Prostate gland (tissue), 2 donors: ENCODE measurements around the gene TOM1L2. TPM values are rescaled to one million over a fixed set of nuclear protein-coding genes. Genes with fewer than 3 reads are reported as not detected.

Experiments
- DNase-seq: peaks from one replicate; pipeline ENCODE4 v3.0.0-alpha.2; 2019; ENCODE audit warnings: low spot score
- H3K27ac ChIP-seq, 2 donors: fragments of 200-600 bp; sonication (generic); 2 replicates each; pipeline ENCODE4 v1.5.1; 2017 to 2019
- H3K27me3 ChIP-seq: fragments of 200-600 bp; sonication (generic); replicated peaks from 2 replicates; pipeline ENCODE4 v1.5.1; 2019; ENCODE audit not compliant: insufficient read depth
- H3K36me3 ChIP-seq, 2 donors: fragments of 200-600 bp; sonication (generic); 1 replicate in 1 of 2; 2 replicates in 1 of 2; pipeline versions ENCODE4 v1.5.1 to v1.8.1; 2017 to 2019
- H3K4me1 ChIP-seq: fragments of 200-600 bp; sonication (generic); replicated peaks from 2 replicates; pipeline ENCODE4 v1.5.1; 2019
- H3K4me3 ChIP-seq, 2 donors: fragments of 200-600 bp; sonication (generic); 2 replicates each; pipeline ENCODE4 v1.5.1; 2017 to 2019
- H3K9me3 ChIP-seq: fragments of 200-600 bp; sonication (generic); 2 replicates; pipeline ENCODE4 v1.5.1; 2017
- CTCF ChIP-seq, 4 experiments: fragments of 200-600 bp in 2 of 4; fragments of 450-650 bp in 2 of 4; sonication (generic) in 2 of 4; IDR thresholded peaks; 1 replicate in 3 of 4; 2 replicates in 1 of 4; pipeline ENCODE4 v1.5.1; 2016 to 2019; ENCODE audit warnings: antibody characterized with exemption in 4 of 4, mild to moderate bottlenecking in 2 of 4, moderate library complexity in 2 of 4
- POLR2A ChIP-seq: fragments of 450-650 bp; IDR thresholded peaks from one replicate; pipeline ENCODE4 v1.6.1; 2016; ENCODE audit warnings: antibody characterized with exemption, mild to moderate bottlenecking
- POLR2AphosphoS5 ChIP-seq: sonication (generic); formaldehyde crosslinking; IDR thresholded peaks from one replicate; pipeline ENCODE4 v1.6.1; 2017; ENCODE audit warnings: antibody characterized with exemption
- WGBS: methylation state at CpG from one replicate; pipeline ENCODE4 v1.1.5; 2018; 5-methylcytosine and 5-hydroxymethylcytosine counted together
- intact Hi-C: fragments of 100-400 bp; cut with DNase I; formaldehyde crosslinking; loops from one replicate; pipeline ENCODE4 v1.14.2; 2022
- total RNA-seq, 2 donors: library from RNA; depleted of rRNA; stranded (reverse); fragments of >200 nt; gene quantifications; one replicate each; pipeline ENCODE4 v1.1.0, GENCODE V29; 2016

Gene TOM1L2
- total RNA-seq, 2 donors from 2014 or later = 162 to 185 TPM

GRCh38 chr17:17872547-17873345 lies 99.5 kb downstream of the TOM1L2 start:
- TF ChIP-seq POLR2A = no peak
- no peak for TF ChIP-seq CTCF (IDR thresholded peaks at IDR 0.05)
- TF ChIP-seq POLR2AphosphoS5 = no peak
- Histone ChIP-seq H3K36me3 (no peaks in the 10 kb centered on the region), H3K4me1 (peaks cover 15% of the 10 kb centered on the region), H3K27ac (no peak overlapping the region), H3K4me3 (no peak overlapping the region), H3K9me3 (no peaks in the 10 kb centered on the region), H3K27me3 (no peaks in the 10 kb centered on the region)
- intact Hi-C loops = no loop called here
- no peak for DNase-seq
- 80% methylated on average over 9 of the region's 9 CpGs for WGBS

DNA sequence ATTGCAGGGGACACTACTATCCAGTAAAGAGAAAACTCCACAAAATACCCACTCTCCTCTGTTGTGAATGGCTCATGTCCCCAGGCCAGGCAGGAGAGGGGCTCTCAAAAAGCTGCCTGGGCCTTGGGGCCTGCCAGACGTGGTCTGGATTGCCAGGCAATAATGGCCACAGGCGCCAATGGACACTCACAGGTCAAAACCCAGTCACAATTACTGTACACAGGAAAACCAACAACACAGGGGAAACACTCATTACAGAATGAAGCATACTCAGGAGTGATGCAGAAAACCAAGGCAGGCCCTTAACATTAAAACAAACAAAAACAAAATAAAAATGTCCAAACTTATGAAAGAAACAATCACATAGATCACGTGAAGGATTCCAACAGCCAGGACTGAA lies 100.3 kb downstream of the TOM1L2 start:
- intact Hi-C loops = no loop called here
- peaks cover 10% of the 10 kb centered on the region for H3K4me1 ChIP-seq
- H3K36me3 ChIP-seq = peaks cover 0 to 4% of the 10 kb centered on the region in 2 donors
- WGBS = 79% methylated on average over 3 of the region's 3 CpGs
- no peaks in the 10 kb centered on the region for H3K27me3 ChIP-seq
- no peak for DNase-seq
- H3K4me3 ChIP-seq = no peak overlapping the region
- H3K9me3 ChIP-seq = no peaks in the 10 kb centered on the region
- TF ChIP-seq POLR2A (no peak), CTCF (IDR thresholded peaks at IDR 0.05) (no peak), POLR2AphosphoS5 (no peak)
- H3K27ac ChIP-seq = peak overlapping the region in 1 of 2 donors; percentile 26

DNA sequence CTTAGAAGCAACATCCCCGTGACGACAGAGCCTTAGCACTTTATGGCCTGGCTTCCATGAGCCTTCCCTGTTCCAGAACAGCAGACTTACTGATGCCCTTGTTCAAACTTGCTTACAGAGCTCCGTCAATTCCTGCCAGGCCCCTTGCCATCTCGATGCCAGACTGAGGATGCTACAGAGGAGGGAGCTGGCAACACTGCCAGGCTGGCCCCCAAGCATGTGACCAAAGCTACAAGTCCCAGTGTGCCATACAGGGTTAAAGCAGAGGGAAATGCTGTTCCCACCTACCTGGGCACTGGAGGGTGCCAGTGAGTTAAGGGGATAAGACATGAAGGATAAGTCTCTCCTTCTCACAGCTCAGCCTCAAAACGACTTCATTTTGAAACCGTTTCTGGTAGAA lies 102.0 kb downstream of the TOM1L2 start:
- intact Hi-C loops = no loop called here
- H3K27me3 ChIP-seq = no peaks in the 10 kb centered on the region
- H3K4me3 ChIP-seq = no peak overlapping the region
- TF ChIP-seq POLR2A (no peak), CTCF (IDR thresholded peaks at IDR 0.05) (no peak), POLR2AphosphoS5 (no peak)
- 50% methylated on average over 6 of the region's 6 CpGs for WGBS
- no peak for DNase-seq
- no peak overlapping the region for H3K27ac ChIP-seq
- H3K9me3 ChIP-seq = no peaks in the 10 kb centered on the region
- no peaks in the 10 kb centered on the region for H3K4me1 ChIP-seq
- peaks cover 0 to 4% of the 10 kb centered on the region in 2 donors for H3K36me3 ChIP-seq

DNA sequence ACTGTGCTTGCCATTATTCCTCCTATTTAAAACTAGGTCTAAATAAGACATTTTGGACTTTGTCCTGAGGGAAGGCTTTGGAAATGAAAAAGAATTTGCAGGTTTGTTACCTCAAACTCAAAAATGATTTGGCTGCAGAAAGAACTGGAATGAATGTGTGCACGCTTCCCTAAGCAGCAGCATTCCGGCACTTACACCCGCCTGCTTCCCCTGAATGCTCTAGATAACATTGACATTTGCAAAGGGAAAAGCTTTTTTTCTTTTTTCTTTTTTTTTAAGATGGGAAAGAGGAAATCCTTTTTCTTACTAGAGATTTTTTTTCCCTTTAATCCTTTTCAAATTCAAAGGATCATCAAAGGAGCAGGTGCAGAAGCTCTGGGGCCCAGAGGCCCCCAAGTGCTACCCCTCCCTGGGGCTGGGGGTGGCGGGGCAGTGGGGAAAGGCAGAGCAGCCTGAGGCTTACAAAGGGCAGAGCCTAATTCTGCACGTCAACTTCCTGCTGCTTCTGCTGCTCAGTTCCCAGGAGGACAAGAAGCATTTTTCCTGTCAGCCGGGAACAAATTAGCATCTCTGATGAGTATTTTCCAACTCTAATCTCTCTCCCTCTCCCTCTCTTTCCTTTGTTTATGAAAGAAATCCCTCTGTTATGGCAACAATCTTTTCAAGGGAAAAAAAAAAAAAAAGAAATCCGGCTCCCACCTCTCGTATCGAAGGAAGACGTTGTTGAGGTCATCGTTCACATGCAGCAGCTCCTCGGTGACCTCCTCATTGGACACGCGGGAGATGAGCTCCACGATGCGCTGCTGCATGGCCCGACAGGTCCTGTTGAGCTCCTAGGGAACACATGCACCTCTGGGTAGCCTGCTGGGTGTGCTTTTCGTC lies 103.3 kb downstream of the TOM1L2 start:
- Histone ChIP-seq H3K9me3 (no peaks in the 10 kb centered on the region), H3K27ac (no peak overlapping the region), H3K36me3 (peaks cover 0 to 4% of the 10 kb centered on the region in 2 donors), H3K27me3 (no peaks in the 10 kb centered on the region), H3K4me3 (no peak overlapping the region), H3K4me1 (no peaks in the 10 kb centered on the region)
- TF ChIP-seq CTCF (IDR thresholded peaks at IDR 0.05) (no peak), POLR2AphosphoS5 (no peak), POLR2A (no peak)
- intact Hi-C loops = no loop called here
- WGBS = 65% methylated on average over 18 of the region's 18 CpGs
- no peak for DNase-seq
